Measurements from ENCODE around the gene BEST4. TPM values are rescaled to one million over a fixed set of nuclear protein-coding genes. Genes with fewer than 3 reads are reported as not detected.
"Not testable (repeated sequence)": the region's sequence is repeated elsewhere in the genome, so short reads cannot be mapped to it uniquely, and the experiment has no call there.

Gene BEST4
- total RNA-seq, 1 donor from 2014 or later = 0.32 TPM

DNA sequence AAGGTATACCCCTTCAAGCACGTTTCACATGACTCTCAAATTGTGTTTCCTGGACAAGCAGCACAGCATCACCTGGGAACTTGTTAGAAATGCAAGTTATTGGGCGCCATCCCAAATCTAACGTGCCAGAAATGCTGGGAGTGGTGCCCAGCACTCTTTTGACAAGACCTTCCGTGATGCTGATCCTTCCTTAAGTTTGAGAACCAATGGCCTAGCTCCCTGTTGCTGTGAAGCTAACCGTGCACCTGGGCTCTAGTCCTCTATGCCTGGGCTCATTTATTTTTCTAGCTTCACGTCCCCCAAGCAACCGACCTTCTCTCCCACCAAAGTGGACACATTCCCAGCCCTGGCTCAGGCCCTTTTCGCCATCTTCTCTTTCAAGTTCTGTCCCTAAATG is 4.3 kb downstream of the BEST4 start:
- intact Hi-C loops (cut with micrococcal nuclease) = no loop called here

DNA sequence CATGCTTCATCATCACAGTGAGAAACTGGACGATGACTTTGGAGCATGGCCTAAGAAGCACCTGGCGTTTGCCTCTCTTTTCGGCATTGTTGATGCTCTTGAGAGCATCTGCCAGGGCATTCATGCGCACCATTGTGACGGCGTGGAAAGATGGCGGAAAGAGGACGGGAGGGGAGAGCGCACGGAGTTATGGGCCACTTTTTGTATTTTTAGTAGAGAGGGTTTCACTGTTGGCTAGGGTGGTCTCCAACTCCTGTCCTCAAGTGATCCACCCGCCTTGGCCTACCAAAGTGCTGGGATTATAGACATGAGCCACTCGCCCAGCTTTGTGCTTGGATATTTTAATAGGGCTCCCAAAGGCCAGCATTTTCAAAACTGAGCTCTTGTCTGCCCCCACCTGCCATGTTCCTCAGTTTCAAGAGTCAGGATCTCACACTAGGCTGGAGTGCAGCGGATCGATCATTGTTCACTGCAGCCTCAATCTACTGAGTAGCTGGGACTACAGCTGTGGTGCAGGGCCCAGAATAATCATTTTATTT is 7.3 kb downstream of the BEST4 start:
- intact Hi-C loops (cut with micrococcal nuclease) = no loop called here

DNA sequence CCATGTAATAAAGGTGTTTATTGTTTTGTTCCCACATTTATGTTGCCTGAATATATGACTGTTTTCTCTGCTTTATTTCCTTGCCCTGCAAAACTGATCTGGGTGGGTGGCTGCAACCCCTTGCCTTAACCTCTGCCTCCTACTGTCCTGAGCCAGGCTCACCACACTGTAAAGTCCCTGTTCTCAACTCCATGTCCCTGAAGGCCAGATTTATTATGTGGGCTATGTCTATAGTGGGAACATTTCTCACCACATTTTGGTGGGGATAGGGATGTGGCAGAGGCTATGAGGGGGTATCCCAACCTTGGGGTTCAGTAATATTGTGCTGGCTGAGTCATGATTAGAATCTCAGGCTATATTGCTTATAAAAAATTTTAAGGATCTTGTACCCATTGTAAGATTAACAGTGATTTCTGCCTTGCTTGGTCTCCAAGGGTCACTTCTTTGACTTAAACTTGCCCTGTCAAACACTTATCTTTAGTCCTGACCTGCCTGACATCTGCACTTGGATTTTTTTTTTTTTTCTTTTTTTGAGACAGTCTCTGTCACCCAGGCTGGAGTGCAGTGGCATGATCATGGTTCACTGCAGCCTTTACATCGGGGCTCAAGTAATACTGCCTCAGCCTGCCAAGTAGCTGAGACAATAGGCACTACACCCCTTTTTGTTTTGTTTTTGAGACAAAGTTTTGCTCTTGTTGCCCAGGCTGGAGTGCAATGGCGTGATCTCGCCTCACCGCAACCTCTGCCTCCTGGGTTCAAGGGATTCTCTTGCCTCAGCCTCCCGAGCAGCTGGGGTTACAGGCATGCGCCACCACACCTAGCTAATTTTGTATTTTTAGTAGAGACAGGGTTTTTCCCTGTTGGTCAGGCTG is 9.0 kb downstream of the BEST4 start:
- intact Hi-C loops (cut with micrococcal nuclease) = loop anchor here (5.0 kb wide), 1 partner anchor 147 kb away; no protein-coding TSS in a partner anchor

- intact Hi-C loops (cut with micrococcal nuclease) = loop anchor here (5.0 kb wide), 1 partner anchor 146 kb away; no protein-coding TSS in a partner anchor
These were observed 9.9 kb downstream of the BEST4 start for GRCh38 chr1:44777969-44778635.

DNA sequence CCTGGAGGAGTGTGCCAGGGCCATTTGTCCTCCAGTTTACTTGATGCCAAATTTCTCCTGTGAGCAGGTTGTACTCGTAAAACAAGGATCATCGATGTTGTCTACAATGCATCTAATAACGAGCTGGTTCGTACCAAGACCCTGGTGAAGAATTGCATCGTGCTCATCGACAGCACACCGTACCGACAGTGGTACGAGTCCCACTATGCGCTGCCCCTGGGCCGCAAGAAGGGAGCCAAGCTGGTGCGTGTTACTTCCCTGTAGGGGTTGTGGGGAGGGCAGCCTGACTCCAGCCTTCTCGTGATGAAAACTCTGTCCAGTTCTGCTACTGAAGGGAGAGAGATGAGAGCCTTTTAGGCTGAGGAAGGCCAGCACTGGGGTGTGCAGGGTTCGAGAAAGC is 10.4 kb downstream of the BEST4 start:
- intact Hi-C loops (cut with micrococcal nuclease) = loop anchor here (5.0 kb wide), 1 partner anchor 145 kb away; no protein-coding TSS in a partner anchor

DNA sequence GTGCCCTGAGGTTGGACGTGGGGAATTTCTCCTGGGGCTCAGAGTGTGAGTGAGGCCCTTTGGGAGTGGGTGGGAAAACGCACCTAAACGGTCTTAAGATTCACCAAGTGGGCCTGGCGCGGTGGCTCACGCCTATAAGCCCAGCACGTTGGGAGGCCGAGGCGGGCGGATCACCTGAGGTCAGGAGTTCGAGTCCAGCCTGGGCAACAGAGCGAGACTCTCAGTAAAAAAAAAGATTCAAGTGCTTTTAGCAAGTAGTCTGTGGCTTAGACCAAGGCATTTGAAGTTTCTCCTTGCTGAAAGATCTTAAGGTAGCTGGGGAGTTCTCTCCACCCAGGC is 11.3 kb downstream of the BEST4 start:
- intact Hi-C loops (cut with micrococcal nuclease) = loop anchor here (5.0 kb wide), 1 partner anchor 144 kb away; no protein-coding TSS in a partner anchor

GRCh38 chr1:44775930-44776729 is 11.8 kb downstream of the BEST4 start:
- intact Hi-C loops (cut with micrococcal nuclease) = loop anchor here (1.0 to 5.0 kb wide), 10 partner anchors 10 to 715 kb away; partner anchors contain the start of genes ARMH1, EIF2B3, KIF2C and PLK3

DNA sequence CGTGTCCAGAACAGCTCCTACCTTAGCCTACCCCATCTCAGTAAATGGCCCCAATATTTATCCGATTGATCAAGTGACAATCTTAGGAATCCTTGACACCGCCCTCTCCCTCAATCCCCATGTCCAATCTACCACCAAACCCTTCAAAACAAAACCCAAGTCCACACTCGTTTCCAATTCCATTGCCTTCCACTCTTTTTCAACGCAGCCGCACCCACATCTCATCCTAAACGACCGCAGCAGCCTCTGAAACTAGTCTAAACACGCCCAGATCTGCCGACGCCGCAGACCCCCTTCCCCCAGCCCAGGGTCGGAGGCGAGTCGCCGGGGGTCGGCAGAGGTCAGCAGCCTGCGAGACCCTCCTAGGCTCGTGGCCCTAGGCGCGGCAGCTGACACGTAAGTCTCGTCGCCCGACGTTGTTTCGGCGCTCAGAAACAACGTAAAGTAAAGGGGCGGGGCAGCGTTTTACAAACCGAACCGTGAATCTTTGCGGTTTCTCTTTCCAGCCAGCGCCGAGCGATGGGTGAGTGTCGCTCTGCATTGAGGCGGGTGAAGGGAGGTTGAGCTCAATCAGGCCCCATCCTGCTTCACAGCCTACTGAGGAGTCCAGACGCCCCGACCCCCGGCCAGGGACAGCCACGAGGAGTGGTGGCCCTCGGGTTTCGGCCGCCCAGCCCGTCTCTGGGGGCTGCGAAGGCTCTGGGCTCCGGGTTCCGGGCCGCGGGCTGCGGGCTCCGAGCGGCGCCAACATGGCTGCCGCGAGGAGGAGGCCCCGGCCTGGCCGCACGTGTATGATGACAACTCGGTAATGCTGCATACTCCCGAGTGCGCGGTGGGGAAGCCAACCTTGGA is 12.7 kb downstream of the BEST4 start, which contains the start of gene RPS8:
TSS of gene RPS8 (plus strand) at position 463 of the 852 bp plus-strand sequence. CDS start at position 520, 57 bp downstream.
- intact Hi-C loops (cut with micrococcal nuclease) = loop anchor here (1.0 to 5.0 kb wide), 10 partner anchors 11 to 716 kb away; partner anchors contain the start of genes ARMH1, EIF2B3, KIF2C and PLK3

GRCh38 chr1:44766421-44766820 is 21.5 kb downstream of the BEST4 start:
- intact Hi-C loops (cut with micrococcal nuclease) = not testable (repeated sequence)

- intact Hi-C loops (cut with micrococcal nuclease) = no loop called here
These were observed 27.1 kb downstream of the BEST4 start for GRCh38 chr1:44760876-44761275.

- intact Hi-C loops (cut with micrococcal nuclease) = no loop called here
These were observed 28.9 kb downstream of the BEST4 start for GRCh38 chr1:44759077-44759476.

DNA sequence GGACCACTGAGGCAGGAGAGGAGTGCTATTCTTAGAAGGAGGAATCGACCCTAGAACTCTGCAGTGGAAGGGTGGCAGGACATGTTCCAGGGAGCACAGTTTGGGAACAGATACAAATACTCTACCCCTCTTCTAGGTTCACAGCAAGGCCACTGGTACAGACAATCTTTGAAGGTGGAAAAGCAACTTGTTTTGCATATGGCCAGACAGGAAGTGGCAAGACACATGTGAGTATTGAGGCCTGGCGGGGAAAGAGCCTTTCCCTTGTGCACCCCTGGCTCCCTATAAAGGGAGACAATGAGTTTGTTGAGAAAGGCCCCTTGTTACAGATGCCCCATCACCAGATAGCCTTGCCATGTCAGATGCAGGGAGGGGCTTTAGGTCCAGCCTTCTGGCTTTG is 30.6 kb downstream of the BEST4 start:
- intact Hi-C loops (cut with micrococcal nuclease) = no loop called here

GRCh38 chr1:44747878-44748277 is 40.1 kb downstream of the BEST4 start:
- intact Hi-C loops (cut with micrococcal nuclease) = no loop called here

DNA sequence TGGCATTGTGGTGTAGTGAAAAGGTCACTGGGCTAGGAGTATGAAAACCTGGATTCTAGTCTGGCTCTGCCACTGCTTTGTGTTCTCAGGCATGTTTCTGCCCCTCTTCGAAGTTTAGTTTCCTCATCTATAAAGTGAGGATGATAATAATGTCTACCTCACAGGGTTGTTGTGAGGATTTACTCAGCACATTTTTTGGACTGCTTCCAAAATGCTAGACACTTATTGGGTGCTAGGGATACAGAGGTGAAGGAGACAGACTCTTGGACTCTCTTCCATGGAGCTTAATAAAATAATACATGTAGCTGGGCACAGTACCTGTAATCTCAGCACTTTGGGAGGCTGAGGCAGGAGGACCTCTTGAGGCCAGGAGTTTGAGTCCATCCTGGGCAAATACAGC is 44.8 kb downstream of the BEST4 start:
- intact Hi-C loops (cut with micrococcal nuclease) = no loop called here

GRCh38 chr1:44740179-44740617 is 47.8 kb downstream of the BEST4 start:
- intact Hi-C loops (cut with micrococcal nuclease) = no loop called here

DNA sequence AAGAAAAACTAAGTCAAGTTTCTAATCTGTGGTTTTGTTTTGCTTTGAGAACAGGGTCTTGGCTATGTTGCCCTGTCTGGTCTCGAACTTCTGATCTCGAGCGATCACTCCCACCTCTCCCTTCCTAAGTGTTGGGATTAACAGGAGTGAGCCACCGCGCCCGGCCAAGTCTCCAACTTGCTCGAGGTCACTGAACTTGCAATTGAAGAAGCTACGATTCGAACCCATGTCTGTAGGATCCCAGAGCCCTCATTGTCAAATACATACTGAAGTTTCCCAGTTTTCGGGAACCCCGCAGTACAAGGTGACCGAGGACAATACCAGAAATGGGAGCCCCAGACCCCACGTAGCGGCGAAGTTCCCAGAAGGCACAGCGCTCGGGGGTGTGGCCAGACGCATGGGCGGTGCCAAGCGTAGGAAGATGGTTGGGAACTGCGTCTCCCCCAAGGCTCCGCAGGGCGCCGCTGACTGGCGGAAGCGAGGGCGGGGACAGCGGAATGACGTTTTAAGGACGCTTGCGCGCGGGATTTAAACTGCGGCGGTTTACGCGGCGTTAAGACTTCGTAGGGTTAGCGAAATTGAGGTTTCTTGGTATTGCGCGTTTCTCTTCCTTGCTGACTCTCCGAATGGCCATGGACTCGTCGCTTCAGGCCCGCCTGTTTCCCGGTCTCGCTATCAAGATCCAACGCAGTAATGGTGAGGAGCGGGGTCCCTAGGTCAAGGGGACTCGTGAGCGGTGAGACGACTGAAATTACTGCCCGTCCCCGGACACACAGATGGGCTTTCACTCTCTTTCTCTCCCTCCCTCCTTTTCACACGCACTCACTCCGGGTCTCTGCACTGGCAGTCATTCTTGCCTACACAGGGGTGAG is 48.4 kb downstream of the BEST4 start, which contains the start of gene KIF2C:
TSS of gene KIF2C (plus strand) at position 531 of the 872 bp plus-strand sequence. CDS start at position 627, 96 bp downstream.
- intact Hi-C loops (cut with micrococcal nuclease) = loop anchor here (1.0 to 2.0 kb wide), 11 partner anchors 8 to 947 kb away; partner anchors contain the start of genes AKR1A1, ARMH1, GPBP1L1 and MUTYH

GRCh38 chr1:44738953-44739306 is 49.0 kb downstream of the BEST4 start:
- intact Hi-C loops (cut with micrococcal nuclease) = loop anchor here (1.0 to 2.0 kb wide), 11 partner anchors 8 to 947 kb away; partner anchors contain the start of genes AKR1A1, ARMH1, GPBP1L1 and MUTYH

DNA sequence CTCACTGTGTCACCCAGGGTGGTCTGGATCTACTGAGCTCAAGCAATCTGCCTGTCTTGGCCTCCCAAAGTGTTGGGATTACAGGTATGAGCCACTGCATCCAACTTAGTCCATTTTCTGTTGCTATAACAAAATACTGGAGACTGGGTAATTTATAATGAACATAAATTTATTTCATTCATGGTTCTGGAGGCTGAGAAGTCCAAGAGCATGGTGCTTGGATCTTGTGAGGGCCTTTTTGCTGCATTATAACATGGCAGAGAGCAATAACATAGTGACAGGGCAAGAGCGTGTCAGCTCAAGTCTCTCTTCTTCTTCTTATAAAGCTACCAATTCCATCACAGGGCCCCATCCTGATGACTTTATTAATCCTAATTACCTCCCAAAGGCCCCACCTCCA is 52.0 kb downstream of the BEST4 start:
- intact Hi-C loops (cut with micrococcal nuclease) = no loop called here

- intact Hi-C loops (cut with micrococcal nuclease) = no loop called here
These were observed 54.2 kb downstream of the BEST4 start for GRCh38 chr1:44733784-44734183.
